ENCODE data around the gene PPP1R15A.

DNA sequence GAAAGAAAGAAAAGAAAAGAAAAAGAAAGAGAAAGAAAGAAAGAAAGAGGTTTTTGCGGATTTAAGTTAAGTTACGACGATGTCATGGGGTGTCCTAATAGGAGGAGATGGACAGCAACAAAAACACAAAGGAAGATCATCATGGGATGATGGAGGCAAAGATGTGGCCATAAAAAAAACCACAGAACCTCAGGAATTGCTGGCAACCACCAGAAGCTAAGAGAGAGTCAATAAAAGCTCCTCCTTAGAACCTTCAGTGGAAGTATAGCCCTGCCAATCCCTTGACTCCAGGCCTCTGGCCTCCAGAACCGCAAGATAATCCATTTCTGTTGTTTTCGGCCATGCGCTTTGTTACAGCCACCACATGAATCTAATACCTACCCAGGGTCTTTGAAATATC, 15.3 kb upstream of the PPP1R15A start:
- no peak for TF ChIP-seq CTCF (conservative IDR thresholded peaks at IDR 0.05)
- TF ChIP-seq ZFX (IDR thresholded peaks at IDR 0.05): no peak

All from C4-2B (cell line).